Vagina (tissue), 2 donors: Measurements from ENCODE around the gene ESRRA.

Experiments
- POLR2A ChIP-seq, 2 donors: fragments of 450-650 bp; IDR thresholded peaks; one replicate each; pipeline ENCODE4 v1.6.1; 2017; ENCODE audit warnings: antibody characterized with exemption in 2 of 2, mild to moderate bottlenecking in 2 of 2, moderate library complexity in 2 of 2
- POLR2AphosphoS5 ChIP-seq, 2 donors: sonication (generic); formaldehyde crosslinking; IDR thresholded peaks; one replicate each; pipeline ENCODE4 v1.9.0; 2017; ENCODE audit warnings: antibody characterized with exemption in 2 of 2, mild to moderate bottlenecking in 2 of 2, low read depth in 1 of 2; ENCODE audit not compliant: insufficient read depth in 1 of 2
- TF ChIP-seq, protein P1 (sequence below), 3 experiments: fragments of 450-650 bp in 2 of 3; fragments of 200-600 bp in 1 of 3; sonication (generic) in 1 of 3; IDR thresholded peaks; one replicate each; pipeline ENCODE4 v1.5.1; 2017 to 2019; ENCODE audit warnings: antibody characterized with exemption in 3 of 3, mild to moderate bottlenecking in 2 of 3, moderate library complexity in 2 of 3

DNA sequence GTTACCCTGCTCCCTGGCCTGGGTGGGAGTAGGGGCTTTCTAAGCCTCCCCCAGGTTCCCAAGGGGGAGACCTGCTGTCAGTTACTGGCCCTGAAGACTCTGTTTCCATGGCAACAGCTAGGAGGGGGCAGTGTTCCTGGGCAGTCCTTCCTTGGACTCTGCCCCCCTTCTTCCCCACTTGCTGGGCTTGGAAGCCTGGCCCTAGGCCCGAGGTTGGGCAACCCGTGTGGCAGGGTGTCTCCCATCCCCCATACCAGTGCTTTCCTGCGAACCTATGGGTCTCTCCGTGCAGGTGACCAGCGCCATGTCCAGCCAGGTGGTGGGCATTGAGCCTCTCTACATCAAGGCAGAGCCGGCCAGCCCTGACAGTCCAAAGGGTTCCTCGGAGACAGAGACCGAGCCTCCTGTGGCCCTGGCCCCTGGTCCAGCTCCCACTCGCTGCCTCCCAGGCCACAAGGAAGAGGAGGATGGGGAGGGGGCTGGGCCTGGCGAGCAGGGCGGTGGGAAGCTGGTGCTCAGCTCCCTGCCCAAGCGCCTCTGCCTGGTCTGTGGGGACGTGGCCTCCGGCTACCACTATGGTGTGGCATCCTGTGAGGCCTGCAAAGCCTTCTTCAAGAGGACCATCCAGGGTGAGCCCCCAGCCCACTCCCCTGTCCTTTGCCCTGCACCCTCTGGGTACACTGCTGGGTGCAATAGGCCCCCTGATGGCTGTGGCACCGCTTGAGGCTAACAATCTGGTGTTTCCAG, 1.7 kb downstream of the ESRRA start:
- TF ChIP-seq POLR2AphosphoS5 (IDR thresholded peaks at IDR 0.05; ENCODE audit: insufficient read depth in 1 of 2, low read depth in 1 of 2) = no peak
- TF ChIP-seq, protein P1, sequence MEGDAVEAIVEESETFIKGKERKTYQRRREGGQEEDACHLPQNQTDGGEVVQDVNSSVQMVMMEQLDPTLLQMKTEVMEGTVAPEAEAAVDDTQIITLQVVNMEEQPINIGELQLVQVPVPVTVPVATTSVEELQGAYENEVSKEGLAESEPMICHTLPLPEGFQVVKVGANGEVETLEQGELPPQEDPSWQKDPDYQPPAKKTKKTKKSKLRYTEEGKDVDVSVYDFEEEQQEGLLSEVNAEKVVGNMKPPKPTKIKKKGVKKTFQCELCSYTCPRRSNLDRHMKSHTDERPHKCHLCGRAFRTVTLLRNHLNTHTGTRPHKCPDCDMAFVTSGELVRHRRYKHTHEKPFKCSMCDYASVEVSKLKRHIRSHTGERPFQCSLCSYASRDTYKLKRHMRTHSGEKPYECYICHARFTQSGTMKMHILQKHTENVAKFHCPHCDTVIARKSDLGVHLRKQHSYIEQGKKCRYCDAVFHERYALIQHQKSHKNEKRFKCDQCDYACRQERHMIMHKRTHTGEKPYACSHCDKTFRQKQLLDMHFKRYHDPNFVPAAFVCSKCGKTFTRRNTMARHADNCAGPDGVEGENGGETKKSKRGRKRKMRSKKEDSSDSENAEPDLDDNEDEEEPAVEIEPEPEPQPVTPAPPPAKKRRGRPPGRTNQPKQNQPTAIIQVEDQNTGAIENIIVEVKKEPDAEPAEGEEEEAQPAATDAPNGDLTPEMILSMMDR (IDR thresholded peaks at IDR 0.05) = no peak
- no peak for TF ChIP-seq POLR2A (IDR thresholded peaks at IDR 0.05)
